Muscle of back (tissue), 11 donors: ENCODE data around the gene SUCLG1. TPM values are rescaled to one million over a fixed set of nuclear protein-coding genes. Genes with fewer than 3 reads are reported as not detected.
A peak's percentile ranks its signal among the peaks of the same experiment; 100 is the strongest.
"Not testable (repeated sequence)": the region's sequence is repeated elsewhere in the genome, so short reads cannot be mapped to it uniquely, and the experiment has no call there.

ENCODE experiments used
- DNase-seq, 3 donors: peaks; one replicate each; pipeline versions ENCODE4 v3.0.0 to v3.0.0-alpha.2; 2013
- polyA plus RNA-seq, 10 donors: library from polyadenylated mRNA; unstranded; fragments of 120-200 nt; gene quantifications; one replicate each; pipeline ENCODE4 v1.2.1, GENCODE V29; 2013; ENCODE audit not compliant: insufficient read length in 10 of 10

Gene SUCLG1
- polyA plus RNA-seq, 10 donors = 68.7 to 91.9 (median 79.1) TPM

- peak in 1 of 3 donors; percentile 17 for DNase-seq
Measured at GRCh38 chr2:84427235-84428138, 31.6 kb downstream of the SUCLG1 start.

- no peak for DNase-seq
Measured at GRCh38 chr2:84425310-84425709, 33.8 kb downstream of the SUCLG1 start.

GRCh38 chr2:84424152-84424551 is 34.9 kb downstream of the SUCLG1 start:
- peak in 1 of 3 donors; percentile 14 for DNase-seq

DNA sequence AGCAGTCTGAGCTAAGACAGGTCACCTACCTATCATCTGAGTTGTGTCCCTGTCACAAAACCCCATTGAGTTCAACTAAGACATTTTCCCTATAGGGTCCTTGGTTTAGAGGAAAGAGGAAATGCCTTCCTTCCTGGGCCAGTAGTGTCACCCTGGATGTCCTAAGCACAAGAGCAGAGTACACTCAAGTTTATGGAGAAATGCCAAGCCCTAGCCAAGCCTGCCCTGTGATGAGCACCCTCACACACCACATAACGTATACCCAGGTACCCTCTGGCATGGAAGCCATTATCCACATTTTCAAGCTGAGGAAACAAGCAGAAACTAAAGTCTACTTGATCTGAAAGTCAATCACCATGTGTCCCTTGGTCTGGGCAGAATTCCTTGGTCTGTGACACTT is 37.3 kb downstream of the SUCLG1 start:
- no peak for DNase-seq

DNA sequence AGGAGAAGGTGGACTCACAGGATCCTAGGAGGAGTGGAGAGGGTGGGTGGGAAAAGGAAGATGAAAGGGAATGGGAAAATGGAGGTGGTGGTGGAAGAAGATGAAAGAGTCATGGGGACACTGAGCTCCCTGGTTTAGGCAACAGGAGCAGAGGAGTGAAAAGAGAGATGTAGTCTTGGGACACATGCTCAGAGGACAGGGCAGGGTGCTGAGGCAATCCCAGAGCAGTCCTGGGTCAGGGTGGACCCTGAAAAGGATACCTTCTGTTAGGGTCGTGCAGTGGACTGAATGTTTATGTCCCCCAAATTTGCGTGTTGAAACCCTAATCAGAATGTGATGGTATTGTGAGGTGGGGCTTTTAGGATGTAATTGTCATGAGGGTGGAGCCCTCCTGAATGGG is 37.9 kb downstream of the SUCLG1 start:
- DNase-seq = no peak

GRCh38 chr2:84417453-84418145 is 41.5 kb downstream of the SUCLG1 start:
- DNase-seq = no peak

- DNase-seq = no peak
Measured at GRCh38 chr2:84409531-84409930, 49.5 kb downstream of the SUCLG1 start.

DNA sequence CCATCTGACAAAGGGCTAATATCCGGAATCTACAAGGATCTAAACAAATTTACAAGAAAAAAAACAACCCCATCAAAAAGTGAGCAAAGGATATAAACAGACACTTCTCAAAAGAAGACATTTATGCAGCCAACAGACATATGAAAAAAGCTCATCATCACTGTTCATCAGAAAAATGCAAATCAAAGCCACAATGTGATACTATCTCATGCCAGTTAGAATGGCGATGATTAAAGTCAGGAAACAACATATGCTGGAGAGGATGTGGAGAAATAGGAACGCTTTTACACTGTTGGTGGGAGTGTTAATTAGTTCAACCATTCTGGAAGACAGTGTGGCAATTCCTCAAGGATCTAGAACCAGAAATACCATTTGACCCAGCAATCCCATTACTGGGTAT is 57.0 kb downstream of the SUCLG1 start:
- not testable (repeated sequence) for DNase-seq

- not testable (repeated sequence) for DNase-seq
Measured at GRCh38 chr2:84399839-84400238, 59.2 kb downstream of the SUCLG1 start.

DNA sequence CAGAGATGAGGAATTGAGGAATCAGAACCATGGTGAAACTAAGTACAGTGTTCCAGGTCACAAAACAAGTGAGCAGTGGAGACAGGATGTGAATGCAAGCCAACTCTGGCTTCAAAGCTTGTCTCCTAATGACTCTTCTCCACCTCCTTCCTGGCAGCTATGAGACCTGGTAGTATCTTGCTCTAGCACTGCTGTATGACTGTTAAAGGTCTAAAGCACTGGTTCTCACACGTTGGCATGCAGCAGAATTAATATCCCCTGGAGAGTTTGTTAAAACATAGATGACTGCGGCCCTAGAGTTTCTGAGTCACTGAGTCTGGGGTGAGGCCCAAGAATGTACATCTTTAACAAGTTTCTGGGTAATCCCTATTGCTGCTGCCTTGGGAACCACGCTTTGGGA is 63.3 kb downstream of the SUCLG1 start:
- peak in 1 of 3 donors; percentile 43 for DNase-seq

DNA sequence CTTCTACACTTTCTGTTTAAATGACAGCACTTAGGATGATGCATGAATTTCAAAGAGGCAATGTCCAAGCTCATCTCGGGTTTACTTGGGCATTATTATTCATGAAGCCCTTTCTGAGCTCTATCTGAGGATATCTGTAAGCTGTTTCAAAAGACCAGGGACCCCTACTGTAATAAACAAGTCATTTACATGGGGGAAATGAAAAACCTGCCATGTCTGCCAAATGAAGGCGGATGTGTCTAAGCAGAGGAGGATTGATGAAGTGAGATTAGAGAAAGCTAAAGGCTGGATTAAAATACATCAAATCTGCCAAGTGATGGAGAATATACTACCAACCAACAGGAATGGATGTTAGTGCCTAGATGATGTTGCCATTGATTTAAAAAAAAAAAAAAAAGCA is 64.5 kb downstream of the SUCLG1 start:
- DNase-seq = no peak

DNA sequence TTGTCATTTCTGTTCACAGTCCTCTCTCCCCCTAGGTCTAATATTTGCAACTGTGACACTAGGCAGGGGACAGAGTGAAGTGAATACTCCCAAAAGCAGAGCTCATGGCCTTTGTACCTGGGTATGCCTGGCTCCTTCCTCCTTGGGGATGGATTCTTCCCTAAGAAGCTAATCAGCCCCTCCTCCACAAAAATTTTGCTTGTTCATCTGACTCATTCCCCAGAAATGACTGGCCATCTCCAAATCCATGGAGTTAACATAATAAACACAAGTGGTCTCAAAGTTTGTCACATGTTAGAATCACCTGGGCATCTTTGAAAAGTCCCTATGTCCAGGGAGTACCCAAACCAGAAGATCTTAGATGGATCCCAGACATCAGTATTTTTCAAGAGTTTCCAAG is 65.3 kb downstream of the SUCLG1 start:
- DNase-seq = no peak

DNA sequence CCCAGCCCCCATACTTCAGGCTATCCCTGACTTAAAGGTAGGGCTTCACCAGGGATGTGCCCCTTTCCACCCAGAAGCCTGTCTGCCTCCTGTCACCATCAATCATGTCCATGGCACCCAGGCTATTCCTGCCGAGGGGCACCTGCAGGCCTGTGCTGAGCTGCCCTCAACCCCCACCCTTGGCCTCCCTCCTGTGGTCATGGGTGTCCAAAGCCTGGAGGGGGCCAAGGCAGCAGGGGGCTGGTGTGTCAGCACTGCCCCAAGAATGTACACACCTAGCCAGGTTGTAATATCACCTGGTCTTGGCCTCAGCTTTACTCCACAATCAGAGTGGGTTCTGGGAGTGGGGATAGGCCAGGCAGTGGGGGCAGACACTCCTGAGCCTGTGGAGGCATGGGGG is 69.3 kb downstream of the SUCLG1 start:
- no peak for DNase-seq

DNA sequence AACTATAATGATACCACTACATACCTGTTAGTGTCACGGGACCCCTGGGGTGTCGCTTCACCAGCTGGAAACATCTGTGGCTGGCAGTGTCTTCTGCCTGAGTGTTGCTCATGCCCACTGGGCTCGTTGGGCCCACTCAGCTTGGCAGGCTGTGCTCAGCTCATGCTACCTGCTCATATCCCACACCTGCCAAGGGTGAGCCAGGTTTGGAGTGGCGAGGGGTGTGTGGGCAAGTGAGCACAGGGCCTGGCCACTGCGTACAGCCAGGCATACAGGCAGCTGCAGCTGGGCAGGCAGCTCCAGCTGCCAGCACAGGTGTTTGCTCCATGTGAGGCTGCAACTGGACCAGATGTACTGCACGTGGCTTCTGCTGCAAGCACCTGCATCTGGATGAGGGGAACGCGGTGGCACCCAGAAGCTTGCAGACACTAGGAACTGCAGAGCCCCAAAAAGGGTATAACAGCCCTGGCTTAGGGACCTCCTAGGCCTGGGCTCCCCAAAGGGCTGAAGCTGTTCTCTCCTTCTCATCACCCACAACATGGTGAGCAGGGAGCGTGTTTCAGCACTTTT is 70.1 kb downstream of the SUCLG1 start:
- no peak for DNase-seq

GRCh38 chr2:84388133-84388532 is 70.9 kb downstream of the SUCLG1 start:
- no peak for DNase-seq

DNA sequence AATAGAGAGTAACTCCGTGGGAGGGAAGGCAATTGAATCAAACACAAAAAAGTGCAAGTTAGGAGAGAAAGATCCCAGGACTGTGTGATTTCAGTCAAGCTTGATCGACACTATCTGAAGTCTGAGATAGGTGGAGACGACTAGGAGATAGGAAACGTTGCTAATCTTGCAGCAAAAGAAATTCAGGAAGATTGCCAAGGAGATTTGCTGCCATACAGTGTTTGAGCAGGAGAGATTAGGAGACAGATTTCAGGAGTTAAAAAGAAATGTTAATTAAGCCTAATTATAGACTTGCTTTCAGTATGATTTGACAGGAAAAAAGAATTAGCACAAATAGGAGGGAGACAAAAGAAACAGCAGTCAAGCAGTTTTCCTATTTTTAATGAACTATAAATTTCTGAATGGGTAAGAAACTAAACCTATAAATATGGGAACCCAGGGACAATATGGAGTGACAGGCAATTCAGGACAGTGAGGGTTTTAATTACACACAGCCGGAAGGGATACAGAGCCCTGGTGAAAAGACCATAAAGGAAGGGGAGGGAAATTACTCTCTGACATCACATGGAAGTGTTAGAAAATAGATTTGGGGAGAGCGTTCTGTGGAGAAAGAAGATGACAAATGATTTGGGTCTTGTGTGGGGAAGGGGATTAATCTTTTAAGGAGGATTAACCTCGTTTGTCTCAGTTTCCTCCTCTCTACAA is 72.6 kb downstream of the SUCLG1 start:
- no peak for DNase-seq

GRCh38 chr2:84383271-84383670 is 75.8 kb downstream of the SUCLG1 start:
- DNase-seq = no peak

DNA sequence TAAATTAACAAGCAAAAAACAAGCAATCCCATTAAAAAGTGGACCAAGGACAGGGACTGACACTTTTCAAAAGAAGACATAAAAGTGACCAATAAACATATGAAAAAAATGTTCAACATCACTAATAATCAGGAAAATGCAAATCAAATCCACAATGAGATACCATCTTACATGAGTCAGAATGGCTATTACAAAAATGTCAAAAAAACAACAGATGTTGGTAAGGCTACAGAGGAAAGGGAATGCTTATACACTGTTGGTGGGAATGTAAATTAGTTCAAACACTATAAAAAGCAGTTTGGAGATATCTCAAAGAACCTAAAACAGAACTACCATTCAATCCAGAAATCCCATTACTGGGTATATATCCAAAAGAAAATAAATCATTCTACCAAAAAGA is 78.2 kb downstream of the SUCLG1 start:
- no peak for DNase-seq

- no peak for DNase-seq
Measured at GRCh38 chr2:84378960-84379359, 80.1 kb downstream of the SUCLG1 start.

DNA sequence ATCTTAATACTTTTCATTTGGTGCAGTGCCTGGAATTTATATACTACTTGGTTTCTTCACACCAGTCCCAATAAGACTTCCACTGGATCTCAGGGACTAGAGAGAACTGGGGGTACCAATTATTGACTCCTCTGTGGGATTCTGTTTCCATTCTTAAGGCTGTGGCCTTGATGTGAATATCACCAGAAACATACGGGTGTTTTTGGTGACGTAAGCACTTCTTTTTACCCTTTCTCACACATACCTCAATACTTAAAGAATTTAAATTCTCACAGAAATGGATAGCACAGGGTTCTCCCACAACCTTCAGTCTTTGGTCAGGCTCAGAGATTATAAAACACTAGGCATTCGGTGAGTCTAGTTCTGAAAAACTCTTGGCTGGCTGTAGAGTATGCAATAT is 84.1 kb downstream of the SUCLG1 start:
- no peak for DNase-seq

GRCh38 chr2:84373866-84374265 is 85.2 kb downstream of the SUCLG1 start:
- DNase-seq = no peak
